K562 (cell line): Measurements from ENCODE around the gene HDAC7. TPM values are rescaled to one million over a fixed set of nuclear protein-coding genes. Genes with fewer than 3 reads are reported as not detected.

ENCODE experiments used
- CREB3L1 ChIP-seq: fragments of 450-650 bp; IDR thresholded peaks from 2 replicates; pipeline ENCODE4 v1.6.1; 2014; ENCODE audit warnings: low read depth, mild to moderate bottlenecking, moderate library complexity, borderline replicate concordance
- FOXA3 ChIP-seq, 2 experiments: fragments of 450-650 bp in 1 of 2; sonication (generic) in 1 of 2; formaldehyde crosslinking; IDR thresholded peaks in 1 of 2; conservative IDR thresholded peaks in 1 of 2; 2 replicates each; pipeline versions ENCODE4 v1.4.0 to v1.8.0; 2020 to 2022; ENCODE audit warnings: mild to moderate bottlenecking in 2 of 2, missing genetic modification reagents in 1 of 2
- FOXM1 ChIP-seq, 2 experiments: fragments of 450-650 bp in 1 of 2; sonication (generic) in 1 of 2; formaldehyde crosslinking in 1 of 2; IDR thresholded peaks; 2 replicates each; pipeline versions ENCODE4 v1.6.1 to v1.9.0; 2017 to 2022; ENCODE audit warnings: low read depth in 2 of 2, mild to moderate bottlenecking in 2 of 2, missing genetic modification reagents in 1 of 2, moderate library complexity in 1 of 2
- FOXO4 ChIP-seq: fragments of 450-650 bp; formaldehyde crosslinking; IDR thresholded peaks from 2 replicates; pipeline ENCODE4 v1.4.0; 2020; ENCODE audit warnings: mild to moderate bottlenecking, moderate library complexity
- HLTF ChIP-seq: fragments of 450-650 bp; IDR thresholded peaks from 2 replicates; pipeline ENCODE4 v1.6.1; 2016
- NCOA4 ChIP-seq: fragments of 450-650 bp; IDR thresholded peaks from 2 replicates; pipeline ENCODE4 v1.6.1; 2018; ENCODE audit warnings: mild to moderate bottlenecking; ENCODE audit not compliant: partially characterized antibody
- TRIM28 ChIP-seq: fragments of 450-650 bp; IDR thresholded peaks from 2 replicates; pipeline ENCODE4 v1.6.1; 2017
- TSHZ1 ChIP-seq: fragments of 250-450 bp; sonication (Bioruptor Pico); IDR thresholded peaks from 2 replicates; pipeline ENCODE4 v1.4.0; 2020; ENCODE audit warnings: mild to moderate bottlenecking, moderate library complexity
- UBTF ChIP-seq, 2 experiments: IDR thresholded peaks; 2 replicates each; pipeline ENCODE4 v1.6.1; 2012; ENCODE audit warnings: improper control_type of control experiment in 2 of 2, low read depth in 2 of 2, low read length in 2 of 2, borderline replicate concordance in 1 of 2
- YY1 ChIP-seq, 3 experiments: IDR thresholded peaks; 2 replicates each; pipeline ENCODE4 v1.6.1; 2011; ENCODE audit warnings: low read length in 2 of 3, mild to moderate bottlenecking in 2 of 3, moderate library complexity in 2 of 3, borderline replicate concordance in 1 of 3, control low read depth in 1 of 3, low read depth in 1 of 3; ENCODE audit not compliant: insufficient read depth in 3 of 3, insufficient replicate concordance in 2 of 3, control insufficient read depth in 1 of 3, insufficient read length in 1 of 3; ENCODE audit errors: extremely low read depth in 1 of 3
- ZBTB2 ChIP-seq: fragments of 450-650 bp; IDR thresholded peaks from 2 replicates; pipeline ENCODE4 v1.6.1; 2016; ENCODE audit warnings: antibody characterized with exemption
- ZFPM2 ChIP-seq: fragments of 250-450 bp; sonication (Bioruptor Pico); IDR thresholded peaks from 2 replicates; pipeline ENCODE4 v1.5.1; 2022; ENCODE audit warnings: mild to moderate bottlenecking
- ZKSCAN3 ChIP-seq: fragments of 250-450 bp; sonication (Bioruptor Pico); IDR thresholded peaks from 2 replicates; pipeline ENCODE4 v1.4.0; 2020
- ZNF24 ChIP-seq: fragments of 450-650 bp; IDR thresholded peaks from 2 replicates; pipeline ENCODE4 v1.6.1; 2016
- ZNF354B ChIP-seq: fragments of 250-450 bp; sonication (Bioruptor Pico); IDR thresholded peaks from 2 replicates; pipeline ENCODE4 v1.4.0; 2020
- polyA plus RNA-seq, 8 experiments: library from polyadenylated mRNA; depleted of rRNA in 4 of 8; stranded (reverse) in 5 of 8; unstranded in 3 of 8; fragments of >200 nt; fragmentation: Nextera tagmentation in 2 of 8; fragmentation: Illumina TruSeq in 1 of 8; extraction: Ambion mirVana in 2 of 8; extraction: Trizol in 1 of 8; gene quantifications; 2 replicates each; pipeline versions ENCODE4 v1.2.1 to v1.2.3, GENCODE V29; 2011 to 2014; ENCODE audit warnings: inconsistent platforms in 1 of 8, missing spikeins in 1 of 8
- total RNA-seq, 7 experiments: library from RNA; depleted of rRNA in 6 of 7; stranded (reverse); fragments of >200 nt in 6 of 7; fragmentation: Illumina TruSeq in 2 of 7; extraction: Trizol in 2 of 7; gene quantifications; 2 replicates each; pipeline versions ENCODE4 v1.2.1 to v1.2.3, GENCODE V29; 2011 to 2021; ENCODE audit warnings: low replicate concordance in 1 of 7

HDAC7 gene
- total and polyA plus RNA-seq, 9 of the 15 experiments (the other 6 are each of a cell fraction or from before 2014, with no cell fraction given): 2.5 to 129 (median 31.1) TPM

GRCh38 chr12:47758834-47759690, 60.6 kb downstream of the HDAC7 start, which contains the start of gene RAPGEF3 (continued):
- TF ChIP-seq UBTF (IDR thresholded peaks at IDR 0.05; ENCODE audit: borderline replicate concordance in 1 of 2, low read depth in 2 of 2, low read length in 2 of 2) (peak; percentile 29 to 72; a peak in 3 of 4 replicates), ZBTB2 (no peak), ZNF354B (CRISPR knock-in tag) (no peak), FOXA3 (CRISPR knock-in tag; conservative IDR thresholded peaks at IDR 0.05 in 1 of 2, IDR thresholded peaks at IDR 0.05 in 1 of 2) (peak; percentile 50 to 91; a peak in 3 of 4 replicates), TRIM28 (no peak), ZKSCAN3 (CRISPR knock-in tag) (no peak), CREB3L1 (peak; percentile 80; the same call in 1 of the 2 replicates), FOXM1 (IDR thresholded peaks at IDR 0.05; ENCODE audit: low read depth) (no peak; the same call in 1 of the 2 replicates), FOXM1 (CRISPR knock-in tag; IDR thresholded peaks at IDR 0.05; ENCODE audit: low read depth) (no peak), ZNF24 (no peak), TSHZ1 (CRISPR knock-in tag) (no peak), HLTF (no peak), ZFPM2 (CRISPR knock-in tag) (no peak), NCOA4 (no peak), YY1 (IDR thresholded peaks at IDR 0.05; ENCODE audit: borderline replicate concordance in 1 of 3, control insufficient read depth in 1 of 3, extremely low read depth in 1 of 3, insufficient read depth in 3 of 3, insufficient read length in 1 of 3, insufficient replicate concordance in 2 of 3, low read depth in 1 of 3, low read length in 2 of 3) (peak in 1 of 3 experiments; percentile 10), FOXO4 (no peak)
